WI38 (cell line): ENCODE results near the gene C1orf115.
A peak's percentile ranks its signal among the peaks of the same experiment; 100 is the strongest.
"Not testable (repeated sequence)": the region's sequence is repeated elsewhere in the genome, so short reads cannot be mapped to it uniquely, and the experiment has no call there.

Source experiments
- H3K4me3 ChIP-seq: 2 replicates; pipeline ENCODE4 v1.5.1; 2011; ENCODE audit warnings: low read depth, mild to moderate bottlenecking, control low read depth, low read length
- TF ChIP-seq, protein P1 (sequence below): IDR thresholded peaks from 2 replicates; pipeline ENCODE4 v1.5.1; 2012; ENCODE audit warnings: low read depth, mild to moderate bottlenecking, control low read depth, low read length

The C1orf115 gene

GRCh38 chr1:220727519-220727918 is 37.4 kb downstream of the C1orf115 start:
- TF ChIP-seq, protein P1, sequence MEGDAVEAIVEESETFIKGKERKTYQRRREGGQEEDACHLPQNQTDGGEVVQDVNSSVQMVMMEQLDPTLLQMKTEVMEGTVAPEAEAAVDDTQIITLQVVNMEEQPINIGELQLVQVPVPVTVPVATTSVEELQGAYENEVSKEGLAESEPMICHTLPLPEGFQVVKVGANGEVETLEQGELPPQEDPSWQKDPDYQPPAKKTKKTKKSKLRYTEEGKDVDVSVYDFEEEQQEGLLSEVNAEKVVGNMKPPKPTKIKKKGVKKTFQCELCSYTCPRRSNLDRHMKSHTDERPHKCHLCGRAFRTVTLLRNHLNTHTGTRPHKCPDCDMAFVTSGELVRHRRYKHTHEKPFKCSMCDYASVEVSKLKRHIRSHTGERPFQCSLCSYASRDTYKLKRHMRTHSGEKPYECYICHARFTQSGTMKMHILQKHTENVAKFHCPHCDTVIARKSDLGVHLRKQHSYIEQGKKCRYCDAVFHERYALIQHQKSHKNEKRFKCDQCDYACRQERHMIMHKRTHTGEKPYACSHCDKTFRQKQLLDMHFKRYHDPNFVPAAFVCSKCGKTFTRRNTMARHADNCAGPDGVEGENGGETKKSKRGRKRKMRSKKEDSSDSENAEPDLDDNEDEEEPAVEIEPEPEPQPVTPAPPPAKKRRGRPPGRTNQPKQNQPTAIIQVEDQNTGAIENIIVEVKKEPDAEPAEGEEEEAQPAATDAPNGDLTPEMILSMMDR, result no peak
- H3K4me3 ChIP-seq, result no peak overlapping the region

DNA sequence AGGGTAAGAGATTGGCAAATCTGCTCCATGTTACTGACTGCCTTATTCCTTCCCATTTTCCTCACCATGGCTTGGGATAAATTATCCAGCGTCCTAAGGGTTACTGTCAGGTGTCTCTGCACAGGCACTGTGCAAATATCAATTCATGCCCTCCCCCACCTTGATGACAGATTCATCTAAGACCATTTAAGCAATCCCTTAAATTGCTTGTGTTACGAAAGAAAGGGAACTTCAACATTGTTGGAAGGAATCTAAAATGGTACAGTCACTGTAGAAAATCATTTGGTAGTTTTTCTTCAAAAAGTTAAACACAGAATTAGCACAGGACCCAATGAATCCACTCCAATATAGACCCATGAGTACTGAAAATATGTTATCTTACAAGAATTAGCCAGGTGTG is 40.3 kb downstream of the C1orf115 start:
- TF ChIP-seq, protein P1, result no peak
- H3K4me3 ChIP-seq, result no peak overlapping the region

DNA sequence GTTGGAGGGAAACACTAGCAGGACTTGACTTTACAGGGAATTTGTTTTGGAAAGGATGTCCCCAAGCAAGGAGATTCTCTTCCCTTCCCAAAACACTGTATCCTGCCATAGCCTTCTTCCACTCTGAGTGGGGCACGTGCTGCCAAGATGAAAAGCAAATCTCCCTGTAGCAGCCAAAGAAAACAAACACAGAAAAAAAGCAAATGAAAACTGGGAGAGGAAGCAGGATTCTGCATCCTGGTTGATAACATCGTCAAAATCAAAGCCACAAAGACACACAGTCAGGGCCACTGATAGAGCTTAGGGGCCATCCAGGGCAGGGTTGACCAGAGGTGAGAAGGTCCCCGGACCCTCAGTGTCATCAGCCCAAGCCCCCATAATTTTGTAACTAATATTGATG is 42.0 kb downstream of the C1orf115 start:
- TF ChIP-seq, protein P1, result no peak
- no peak overlapping the region for H3K4me3 ChIP-seq

- no peak overlapping the region for H3K4me3 ChIP-seq
- TF ChIP-seq, protein P1, result no peak
These were observed 42.5 kb downstream of the C1orf115 start for GRCh38 chr1:220732621-220733020.

- H3K4me3 ChIP-seq, result no peak overlapping the region
- TF ChIP-seq, protein P1, result peak; percentile 79
These were observed 43.0 kb downstream of the C1orf115 start for GRCh38 chr1:220733086-220733601.

GRCh38 chr1:220734571-220735326 is 44.6 kb downstream of the C1orf115 start:
- H3K4me3 ChIP-seq, result no peak overlapping the region
- TF ChIP-seq, protein P1, result no peak

- H3K4me3 ChIP-seq, result not testable (repeated sequence)
These were observed 46.1 kb downstream of the C1orf115 start for GRCh38 chr1:220736283-220736682.
